Anterior cingulate cortex (tissue), 58 donors: ENCODE results near the gene TAOK3.
"Not testable (repeated sequence)": the region's sequence is repeated elsewhere in the genome, so short reads cannot be mapped to it uniquely, and the experiment has no call there.

Experiments used
- DNase-seq, 58 donors: peaks; one replicate each; lab custom pipeline; 2025; lab: John Stamatoyannopoulos, UW

Gene TAOK3

DNA sequence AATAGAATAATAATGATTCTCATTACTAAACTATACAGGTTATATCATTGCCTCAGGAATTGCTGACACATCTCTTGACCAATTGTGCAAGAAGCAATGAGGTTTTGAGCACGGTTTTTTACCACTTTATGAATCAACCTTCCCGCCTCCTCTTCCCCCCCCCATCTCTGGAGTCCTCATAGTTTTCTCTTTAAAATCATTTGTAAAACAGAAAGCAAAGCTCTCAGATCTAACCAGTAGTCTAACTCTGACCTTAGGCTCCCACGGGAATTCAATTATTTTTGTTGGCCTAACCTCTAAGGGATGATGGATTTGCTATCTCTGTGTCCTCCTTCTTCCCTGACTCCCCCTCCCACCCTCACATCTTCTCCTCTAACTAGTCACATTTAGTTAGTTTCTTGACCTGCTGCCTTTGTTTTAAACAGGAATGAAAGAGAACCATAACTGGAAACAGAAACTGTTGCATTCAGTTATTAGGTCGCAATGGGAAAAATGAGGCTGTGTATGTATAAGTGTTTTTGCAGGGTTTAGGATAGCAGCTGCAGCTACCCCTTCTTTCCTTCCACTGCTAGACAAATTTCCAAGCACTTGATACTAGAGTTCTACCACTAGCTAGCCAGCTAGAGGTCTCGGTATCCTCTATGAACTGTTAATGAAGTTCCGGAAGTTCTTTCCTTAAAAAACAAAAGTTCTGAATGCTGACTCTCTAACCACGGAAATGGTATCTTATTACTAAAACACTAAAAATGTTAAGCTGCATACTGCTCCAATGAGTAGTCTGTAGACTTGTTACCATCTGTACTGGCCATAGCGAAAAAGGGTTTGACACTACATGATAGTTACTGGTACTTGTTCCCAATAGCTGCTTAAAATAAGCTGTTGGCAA lies 65.4 kb downstream of the TAOK3 start:
- no peak for DNase-seq

DNA sequence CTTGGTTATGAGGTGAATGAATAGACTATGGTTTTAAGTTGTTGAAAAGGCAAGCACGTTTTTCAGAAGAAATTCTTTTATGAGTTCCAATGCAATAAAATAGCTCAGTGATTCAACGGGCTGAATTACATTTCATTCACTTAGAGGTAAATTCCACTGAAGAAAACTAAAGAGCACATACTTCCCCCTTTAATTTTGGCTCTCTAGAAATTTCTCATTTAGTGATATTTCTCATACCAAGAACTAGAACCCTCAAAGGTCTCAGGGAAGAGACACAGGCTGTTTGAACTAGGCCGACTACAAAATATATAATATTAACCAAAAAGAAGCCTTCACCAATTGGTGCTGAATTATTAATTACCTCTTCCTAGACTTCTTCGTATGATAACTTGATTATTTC lies 68.6 kb downstream of the TAOK3 start:
- no peak for DNase-seq

- DNase-seq = no peak
These were observed 70.7 kb downstream of the TAOK3 start for GRCh38 chr12:118302053-118302452.

GRCh38 chr12:118299791-118300460 lies 72.8 kb downstream of the TAOK3 start:
- peak in 42 of 58 donors; percentile 0 to 83 (median 18) for DNase-seq

GRCh38 chr12:118297284-118297683 lies 75.4 kb downstream of the TAOK3 start:
- DNase-seq = no peak

DNA sequence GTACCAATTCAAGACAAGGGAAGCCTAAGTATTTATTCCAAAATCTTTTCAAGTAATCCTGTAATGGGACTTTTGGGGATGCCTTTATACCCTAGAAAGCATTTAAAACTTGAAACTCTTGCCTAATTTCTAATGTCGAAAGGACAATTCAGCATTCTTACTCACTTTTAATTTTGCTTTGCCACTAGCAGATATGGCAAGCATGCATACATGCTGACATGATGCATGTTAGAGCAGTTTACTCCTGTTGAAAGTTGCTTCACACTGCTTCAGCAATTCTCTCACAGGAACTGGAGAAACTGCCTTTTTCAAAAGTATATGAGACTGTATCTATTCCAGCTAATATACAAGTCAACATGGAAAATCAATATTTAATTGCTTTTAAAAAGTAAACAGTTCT lies 79.9 kb downstream of the TAOK3 start:
- no peak for DNase-seq

- DNase-seq = no peak
These were observed 82.6 kb downstream of the TAOK3 start for GRCh38 chr12:118290130-118290529.

DNA sequence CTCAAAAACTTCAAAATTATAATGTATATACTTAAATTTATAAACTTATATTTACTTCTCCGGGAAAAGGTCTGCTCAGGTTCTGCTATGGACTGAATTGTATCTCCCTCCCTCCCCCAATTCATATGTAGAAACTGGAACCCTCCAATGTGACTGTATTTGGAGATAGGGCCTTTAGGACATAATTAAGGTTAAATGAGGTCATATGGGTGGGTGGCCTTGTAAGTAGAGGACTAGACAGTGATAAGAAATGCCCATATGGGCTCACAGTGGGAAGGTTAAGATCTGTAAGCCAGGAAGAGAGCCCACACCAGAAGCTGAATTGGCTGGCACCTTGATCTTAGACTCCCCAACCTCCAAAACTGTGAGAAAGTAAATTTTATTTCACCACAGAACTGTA lies 84.5 kb downstream of the TAOK3 start:
- no peak for DNase-seq

GRCh38 chr12:118287728-118288127 lies 85.0 kb downstream of the TAOK3 start:
- no peak for DNase-seq

GRCh38 chr12:118282767-118283166 lies 89.9 kb downstream of the TAOK3 start:
- no peak for DNase-seq

- DNase-seq = not testable (repeated sequence)
These were observed 94.4 kb downstream of the TAOK3 start for GRCh38 chr12:118278288-118278687.

DNA sequence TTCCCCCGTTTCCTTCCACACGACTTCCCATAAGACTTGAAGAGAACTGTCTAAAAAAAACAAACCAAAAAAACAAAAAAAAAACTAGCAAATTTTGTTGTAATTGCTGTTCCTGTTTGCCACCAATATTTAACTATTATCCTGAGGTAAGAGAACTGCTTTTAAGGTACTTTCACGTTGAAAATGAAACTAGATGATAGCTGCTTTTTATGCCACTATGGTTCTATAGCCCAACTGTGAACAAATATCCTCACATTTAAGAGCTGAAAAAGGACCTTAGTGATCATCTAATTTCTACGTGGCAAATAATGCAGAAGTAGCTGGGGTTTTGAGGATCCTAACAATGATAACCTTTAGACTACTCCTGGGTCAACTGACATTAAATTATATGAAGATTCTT lies 98.6 kb downstream of the TAOK3 start:
- no peak for DNase-seq

DNA sequence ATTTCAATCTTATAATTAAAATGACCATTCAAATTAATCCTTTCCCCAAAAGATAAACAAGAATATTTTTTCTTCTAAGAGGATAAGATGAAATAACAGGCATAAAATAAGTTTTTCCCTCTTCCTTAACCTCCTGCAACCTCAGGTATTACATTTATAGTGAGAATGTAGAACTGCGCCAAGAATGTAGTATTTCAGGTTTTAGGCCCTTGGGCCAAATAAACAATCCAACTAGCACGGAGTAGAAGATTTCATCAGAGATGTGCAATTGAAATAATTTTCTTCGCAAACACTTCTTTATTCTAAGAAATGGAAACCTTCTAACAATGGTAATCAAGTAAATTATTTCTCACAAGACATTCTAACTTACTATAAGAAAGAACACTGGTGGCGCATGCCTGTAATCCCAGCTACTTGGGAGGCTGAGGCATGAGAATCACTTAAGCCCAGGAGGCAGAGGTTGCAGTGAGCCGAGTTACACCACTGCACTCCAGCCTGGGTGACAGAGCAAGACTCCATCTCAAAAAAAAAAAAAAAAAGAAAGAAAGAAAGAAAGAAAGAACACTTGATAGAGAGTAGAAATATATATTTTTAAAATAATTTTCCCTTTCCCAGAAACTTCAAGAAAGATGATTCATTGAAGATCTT lies 100.8 kb downstream of the TAOK3 start:
- no peak for DNase-seq

GRCh38 chr12:118271183-118271582 lies 101.5 kb downstream of the TAOK3 start:
- DNase-seq = no peak

DNA sequence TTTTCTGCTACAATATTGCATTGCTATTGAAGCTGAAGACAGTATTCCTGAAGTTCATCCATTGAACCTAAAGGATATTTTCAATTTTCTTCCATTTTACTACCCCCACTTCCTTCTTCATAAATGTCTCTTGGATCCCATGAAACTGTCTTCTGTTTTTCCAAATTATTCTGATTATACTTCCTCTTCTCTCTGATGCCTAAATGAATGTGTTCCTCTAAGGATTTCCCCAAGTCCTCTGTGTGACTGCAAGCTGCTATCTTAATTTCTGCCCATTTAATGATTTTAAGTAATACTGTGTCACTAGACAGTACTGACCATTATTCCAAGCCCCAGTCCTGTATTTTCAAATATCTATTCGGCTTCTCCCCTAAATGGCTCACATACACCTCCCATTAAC lies 102.9 kb downstream of the TAOK3 start:
- no peak for DNase-seq

DNA sequence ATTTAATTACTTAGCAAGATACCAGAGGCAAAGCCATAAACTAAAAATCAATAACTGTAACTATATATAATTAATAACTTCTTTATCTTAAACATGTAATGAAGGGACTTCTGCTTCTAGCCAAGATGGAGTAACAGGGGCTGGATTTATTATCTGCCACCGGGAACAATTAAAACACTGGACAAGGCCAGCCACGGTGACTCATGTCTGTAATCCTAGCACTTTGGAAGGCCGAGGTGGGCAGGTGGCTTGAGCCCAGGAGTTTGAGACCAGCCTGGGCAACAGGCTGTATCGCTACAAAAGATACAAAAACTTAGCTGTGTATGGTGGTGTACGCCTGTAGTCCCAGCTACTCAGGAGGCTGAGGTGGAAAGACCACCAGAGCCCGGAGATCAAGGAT lies 113.6 kb downstream of the TAOK3 start:
- DNase-seq = no peak

- no peak for DNase-seq
These were observed 116.4 kb downstream of the TAOK3 start for GRCh38 chr12:118256352-118256751.

- DNase-seq = no peak
These were observed 123.2 kb downstream of the TAOK3 start for GRCh38 chr12:118249547-118249946.

DNA sequence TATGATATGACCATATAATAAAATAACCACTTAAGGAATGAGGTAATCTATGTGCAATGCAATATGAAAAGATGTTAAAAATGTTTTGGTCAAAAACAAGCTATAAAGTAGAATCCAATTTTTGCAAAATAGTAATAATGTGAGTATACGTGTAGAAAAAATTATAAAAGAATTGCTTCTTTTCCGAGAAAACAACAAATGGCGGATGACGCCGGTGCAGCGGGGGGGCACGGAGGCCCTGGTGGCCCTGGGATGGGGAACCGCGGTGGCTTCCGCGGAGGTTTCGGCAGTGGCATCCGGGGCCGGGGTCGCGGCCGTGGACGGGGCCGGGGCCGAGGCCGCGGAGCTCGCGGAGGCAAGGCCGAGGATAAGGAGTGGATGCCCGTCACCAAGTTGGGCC lies 126.8 kb downstream of the TAOK3 start:
- not testable (repeated sequence) for DNase-seq

- no peak for DNase-seq
These were observed 133.8 kb downstream of the TAOK3 start for GRCh38 chr12:118238888-118239287.

GRCh38 chr12:118237908-118238307 lies 134.8 kb downstream of the TAOK3 start:
- DNase-seq = no peak
